NCI-H2227 treated with DMSO at 0.1 percent for 48 hours (cell line): ENCODE results near the gene IL1RL1.

Experiments
- DNase-seq: peaks from one replicate; lab custom pipeline; 2025; lab: John Stamatoyannopoulos, UW

The IL1RL1 gene

DNA sequence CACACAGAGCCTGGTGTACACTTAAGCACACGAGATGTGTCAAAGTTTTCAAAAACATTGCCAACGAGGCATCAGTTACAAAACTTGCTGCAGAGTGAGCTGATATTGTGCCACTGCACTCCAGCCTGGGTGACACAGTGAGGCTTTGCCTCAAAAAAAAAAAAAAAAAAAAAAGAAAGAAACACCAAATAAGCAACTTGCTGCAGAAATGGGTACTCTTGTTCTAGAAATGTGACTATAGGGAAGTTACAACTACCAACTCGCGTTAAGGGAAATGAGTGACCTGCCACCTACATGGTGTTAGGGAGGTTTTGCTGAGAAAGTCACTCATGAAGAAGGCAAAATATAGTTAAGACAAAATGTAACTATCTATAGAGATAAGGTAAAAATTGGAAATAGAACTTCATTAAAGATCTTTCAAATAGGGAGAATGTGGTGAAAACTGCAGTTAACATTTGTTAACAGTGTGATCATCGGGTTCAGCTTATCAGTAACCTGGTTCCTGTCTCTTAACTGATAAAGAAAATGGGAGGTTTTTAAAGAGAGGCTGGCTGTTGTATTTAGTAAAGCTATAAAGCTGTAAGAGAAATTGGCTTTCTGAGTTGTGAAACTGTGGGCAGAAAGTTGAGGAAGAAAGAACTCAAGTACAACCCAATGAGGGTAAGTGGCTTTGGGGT is at the start of gene IL1RL1:
IL1RL1 (plus strand) TSS at position 600 of the 677 bp plus-strand sequence. CDS start 26,702 bp downstream, outside the sequence.
- no peak for DNase-seq

DNA sequence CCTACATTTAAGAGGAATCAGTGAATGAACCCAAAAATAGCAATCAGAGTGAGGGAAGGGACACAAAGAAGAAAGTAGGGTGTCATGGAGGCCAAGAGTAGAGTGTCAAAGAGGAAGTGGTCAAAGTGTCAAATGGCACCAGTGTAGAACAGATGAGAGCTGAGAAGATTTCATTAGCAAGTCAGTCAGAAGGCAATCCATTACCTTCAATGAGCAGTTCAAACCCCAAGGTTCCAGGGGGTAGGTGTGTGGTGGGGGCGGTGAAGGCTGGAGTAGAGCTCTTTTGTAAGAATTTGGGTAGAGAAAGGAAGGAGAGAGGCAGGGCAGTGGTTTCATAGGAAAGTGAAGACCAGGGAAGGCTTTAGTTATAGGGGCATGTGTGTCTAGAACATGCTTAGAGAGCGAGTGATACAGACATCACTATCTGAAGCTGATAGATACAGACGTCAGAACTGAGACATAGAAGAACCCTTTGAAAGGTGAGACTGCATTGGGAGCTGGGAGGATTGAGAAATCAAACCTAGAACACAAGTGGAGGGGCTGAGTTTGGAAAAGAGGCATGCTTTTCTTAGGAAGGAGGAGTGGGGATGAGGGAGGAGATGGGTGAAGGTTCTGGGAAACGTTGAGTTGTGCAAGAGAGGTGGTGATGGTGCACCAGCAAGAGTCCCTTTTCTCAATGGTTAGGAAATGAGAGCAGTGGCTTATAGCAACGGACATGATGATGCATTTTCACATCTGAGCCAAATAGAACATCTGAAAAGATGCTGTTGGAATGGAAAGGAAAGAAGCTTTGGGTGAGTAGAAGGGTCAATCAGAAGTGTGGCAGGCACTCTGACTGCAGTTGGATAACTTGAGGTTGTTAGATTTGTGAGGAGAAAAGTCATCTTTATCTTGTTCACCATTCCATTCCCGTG is 48.9 kb upstream of the IL1RL1 start:
- DNase-seq = no peak

DNA sequence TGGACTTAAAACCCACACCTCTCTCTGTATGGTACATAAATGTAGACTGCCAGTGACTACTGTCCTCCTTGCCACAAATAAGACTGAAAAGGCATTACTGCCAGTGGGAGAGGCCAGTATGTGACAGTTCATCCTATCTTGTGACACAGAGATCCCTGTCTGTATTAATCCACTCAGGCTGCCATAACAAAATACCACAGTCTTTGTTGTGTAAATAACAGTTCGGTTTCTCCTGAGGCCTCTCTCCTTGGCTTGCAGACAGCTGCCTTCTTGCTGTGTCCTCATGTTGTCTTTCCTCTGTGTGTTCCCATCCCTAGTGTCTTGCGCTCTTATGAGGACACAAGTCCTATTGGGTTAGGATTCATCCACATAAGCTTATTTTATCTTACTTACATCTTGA is 46.4 kb upstream of the IL1RL1 start:
- no peak for DNase-seq

DNA sequence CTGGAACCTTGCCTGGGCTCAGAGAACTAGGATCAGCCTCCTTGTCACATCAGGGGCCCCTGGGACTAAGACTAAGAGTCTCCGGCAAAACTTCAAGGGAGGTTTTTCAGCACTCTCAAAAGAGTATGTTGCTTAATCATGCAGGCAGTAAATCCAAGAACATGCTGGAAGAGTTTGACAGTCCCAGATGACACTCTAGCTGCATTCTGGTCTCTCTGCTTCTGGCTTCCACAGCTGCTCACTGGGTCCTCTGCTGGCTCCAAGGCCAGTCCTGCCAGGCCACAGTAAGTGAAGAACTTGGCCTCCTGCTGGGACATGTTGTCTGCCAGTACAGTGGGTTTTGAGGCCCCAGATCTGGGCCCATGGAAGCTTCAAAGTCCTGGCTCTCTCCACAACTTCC is 45.2 kb upstream of the IL1RL1 start:
- DNase-seq = no peak

DNA sequence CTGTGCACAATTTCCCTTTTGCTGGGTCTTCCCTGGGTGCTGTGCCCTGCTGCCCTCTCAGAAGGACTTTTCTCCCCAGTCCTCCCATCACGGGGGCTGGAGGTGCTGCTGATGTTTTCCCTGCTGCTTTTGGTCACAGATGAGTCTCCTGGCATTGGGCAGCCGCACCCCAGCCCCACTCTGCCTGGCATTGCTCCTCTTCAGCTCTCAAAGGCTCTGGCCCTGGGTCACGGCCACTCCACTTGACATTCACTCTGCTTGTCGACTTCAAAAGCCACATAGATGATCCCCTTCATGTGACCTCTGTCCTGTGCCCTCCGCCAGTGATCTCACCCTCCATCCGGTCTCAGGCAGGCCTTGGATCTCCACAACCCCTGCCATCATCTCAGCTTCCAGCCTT is 43.6 kb upstream of the IL1RL1 start:
- DNase-seq = no peak

DNA sequence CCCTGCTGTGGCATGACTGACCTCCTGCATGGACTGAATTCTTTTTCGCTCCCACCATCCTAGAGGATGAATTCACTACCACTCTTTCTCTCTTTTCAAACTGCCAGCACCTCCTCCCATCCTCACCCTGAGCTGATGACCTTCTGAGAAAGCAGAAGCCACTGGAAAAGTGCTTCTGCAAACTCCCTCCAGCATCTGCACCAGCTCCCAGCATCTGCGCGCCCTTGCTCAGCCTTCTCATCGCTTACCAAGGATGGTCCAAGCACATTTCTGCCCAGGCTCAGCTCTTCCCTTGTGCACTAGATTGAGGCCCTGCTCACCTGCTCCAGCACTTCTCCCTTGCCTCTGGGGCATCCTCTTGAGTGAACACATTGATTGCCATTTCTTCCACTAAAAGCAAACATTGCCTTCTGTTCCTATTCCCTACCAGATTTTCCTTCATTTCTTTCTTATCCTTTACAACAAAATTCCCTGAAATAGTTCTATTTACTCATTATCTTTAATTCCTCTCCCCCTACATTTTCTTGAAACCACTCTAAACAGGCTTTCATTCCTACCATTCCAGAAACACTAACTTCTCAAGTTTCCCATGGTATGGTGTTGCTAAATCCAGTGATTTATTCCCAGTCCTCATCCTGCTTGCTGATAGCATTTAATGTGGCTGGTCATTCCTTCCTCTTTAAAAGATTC is 42.7 kb upstream of the IL1RL1 start:
- DNase-seq = no peak

DNA sequence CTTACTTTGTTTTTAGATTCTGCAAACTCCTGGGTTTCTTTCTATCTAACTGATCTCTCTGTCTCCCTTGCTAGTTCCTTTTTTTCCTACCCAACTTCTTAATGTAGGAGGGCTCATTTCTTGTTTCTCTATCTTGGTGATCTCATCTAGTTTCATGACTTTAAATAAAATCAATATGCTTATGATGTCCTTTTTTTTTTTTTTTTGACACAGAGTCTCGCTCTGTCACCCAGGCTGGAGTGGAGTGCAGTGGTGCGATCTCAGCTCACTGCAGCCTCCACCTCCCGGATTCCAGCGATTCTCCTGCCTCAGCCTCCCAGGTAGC is 42.2 kb upstream of the IL1RL1 start:
- no peak for DNase-seq

DNA sequence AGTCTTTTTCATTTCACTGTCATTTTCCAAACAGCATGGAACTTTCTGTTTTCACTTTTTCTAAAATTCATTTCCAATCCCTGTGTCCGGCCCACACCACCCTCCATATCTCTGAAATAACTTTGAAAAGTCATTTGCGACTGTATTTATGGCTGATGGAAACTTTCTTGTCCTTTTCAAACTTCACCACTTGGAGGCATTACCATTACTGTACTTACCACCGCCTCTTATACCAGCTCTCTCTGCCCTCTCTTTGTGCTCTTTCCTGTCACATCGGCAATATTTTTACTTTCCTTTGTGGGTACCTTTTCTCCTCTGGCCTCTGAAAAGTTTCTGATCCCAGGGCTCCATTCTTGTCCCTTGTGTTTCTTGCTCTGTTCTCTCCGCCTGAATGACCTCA is 39.5 kb upstream of the IL1RL1 start:
- no peak for DNase-seq

DNA sequence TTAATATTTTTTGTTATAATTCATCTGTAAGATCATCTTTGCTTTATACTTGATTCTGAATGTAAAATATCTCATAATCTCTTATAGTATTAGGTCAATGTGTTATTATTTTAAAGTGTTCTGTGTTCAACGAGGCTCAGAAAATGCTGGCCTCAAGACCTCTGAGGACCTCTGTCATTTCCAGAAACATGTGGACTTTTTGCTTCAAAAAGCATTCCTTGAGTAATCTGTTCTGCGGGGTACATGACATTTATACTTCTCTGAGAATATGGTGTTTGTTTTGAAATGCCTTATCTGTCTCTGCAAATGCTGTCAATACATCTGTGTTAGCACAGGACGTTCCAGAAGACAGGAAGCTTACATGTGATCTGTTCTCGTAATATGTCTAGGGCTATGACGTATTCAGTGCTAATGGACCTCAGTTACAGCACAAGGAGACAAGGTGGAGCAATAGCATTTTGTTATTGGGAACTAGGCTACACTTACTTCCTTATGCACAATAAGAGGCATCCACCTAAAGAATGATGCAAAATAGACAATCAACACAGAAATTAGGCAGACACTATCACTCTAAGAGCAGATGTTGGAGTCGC is 37.6 kb upstream of the IL1RL1 start:
- no peak for DNase-seq

DNA sequence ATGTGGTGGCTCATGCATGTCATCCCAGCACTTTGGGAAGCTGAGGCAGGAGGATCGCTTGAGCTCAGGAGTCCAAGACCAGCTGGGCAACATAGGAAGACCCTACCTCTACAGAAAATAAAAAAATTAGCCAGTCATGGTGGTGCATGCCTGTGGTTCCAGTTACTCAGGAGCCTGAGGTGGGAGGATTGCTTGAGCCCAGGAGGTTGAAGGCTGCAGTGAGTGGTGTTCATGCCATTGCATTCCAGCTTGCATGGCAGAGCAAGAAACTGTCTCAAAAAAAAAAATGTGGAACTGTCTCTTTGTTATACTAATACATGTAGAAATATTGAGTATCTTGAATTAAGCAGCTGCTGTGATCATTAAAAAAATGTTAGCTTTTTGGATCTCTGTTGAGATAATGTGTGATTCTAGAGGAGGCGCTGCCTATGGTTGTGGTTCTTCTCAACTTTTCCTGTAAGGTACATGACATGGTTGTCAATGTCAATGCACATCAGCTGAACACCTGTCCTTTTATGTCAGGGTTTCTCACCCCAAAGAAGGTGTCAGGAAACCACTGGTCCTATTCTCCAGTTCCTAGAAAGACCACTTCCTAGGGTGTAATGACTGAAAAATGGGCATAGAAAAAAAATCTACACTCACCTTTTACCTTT is 34.7 kb upstream of the IL1RL1 start:
- no peak for DNase-seq

DNA sequence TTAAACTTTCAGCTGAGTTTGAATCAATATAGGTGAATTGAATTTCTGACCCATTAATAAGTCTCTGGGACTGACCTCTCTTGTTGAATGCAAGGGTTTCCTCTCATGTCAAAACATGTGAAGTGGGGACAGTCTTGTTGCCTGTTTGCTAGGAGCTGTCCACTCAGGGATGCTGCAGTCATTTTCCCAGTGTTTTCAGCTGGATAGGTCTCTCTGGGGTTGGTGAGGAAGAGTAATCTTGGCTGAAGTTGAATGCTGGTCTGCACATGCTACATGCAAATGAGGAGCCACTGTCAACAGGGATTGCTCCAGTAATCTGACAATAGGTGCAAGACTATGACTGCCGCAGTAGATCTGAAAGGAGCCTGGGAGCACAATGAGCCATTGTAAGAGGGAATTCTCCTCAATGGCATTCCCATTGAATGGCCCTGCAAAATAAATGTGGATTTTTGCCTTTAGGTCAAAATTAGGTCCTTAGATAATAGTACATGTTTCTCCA is 34.1 kb upstream of the IL1RL1 start:
- DNase-seq = no peak

DNA sequence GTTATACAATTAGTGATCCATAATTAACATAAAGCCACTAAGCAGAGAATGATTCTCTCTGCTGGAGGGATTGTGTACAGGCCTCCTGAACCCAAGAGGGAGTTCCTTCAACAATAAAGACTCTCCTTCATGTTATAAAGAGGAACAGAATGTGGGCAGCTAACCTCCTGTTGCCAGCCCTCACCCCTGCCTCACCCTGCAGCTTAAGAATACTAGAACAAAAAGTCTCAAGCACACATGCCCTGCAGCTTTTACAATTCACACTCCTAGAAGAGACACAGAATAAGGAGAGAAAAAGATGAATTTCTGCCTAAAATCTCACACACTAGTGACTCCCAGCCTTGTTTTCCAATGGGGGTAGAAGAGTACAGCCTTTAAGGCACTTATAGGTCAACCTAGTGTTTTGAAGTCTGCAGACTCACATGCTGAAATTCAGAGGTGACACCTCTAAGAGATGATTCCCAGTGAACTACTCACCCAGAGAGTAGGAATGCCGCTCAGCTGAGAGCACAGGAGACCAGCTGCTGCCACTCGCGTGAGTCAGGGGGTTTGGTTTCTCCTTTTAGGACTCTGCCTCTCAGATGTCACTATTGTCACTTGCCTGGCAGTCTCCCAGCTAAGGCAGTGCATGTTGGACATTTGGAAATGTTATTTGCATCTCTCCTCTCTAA is 32.5 kb upstream of the IL1RL1 start:
- DNase-seq = no peak

DNA sequence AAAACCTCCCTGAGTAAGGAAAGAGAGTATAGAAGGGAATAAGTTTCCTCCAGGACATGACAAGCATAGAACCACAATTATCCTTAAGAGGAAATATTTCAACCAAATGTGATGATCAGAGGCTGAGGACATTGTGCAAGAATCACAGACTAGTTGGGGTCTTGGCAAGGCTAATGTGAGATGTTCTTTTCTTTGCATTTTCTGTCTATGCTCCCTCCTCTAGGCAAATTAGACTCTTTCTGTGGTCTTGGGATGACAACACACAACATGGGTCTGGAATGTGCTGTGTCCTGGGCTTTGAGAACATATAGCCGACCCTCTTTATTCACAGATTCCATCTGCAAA is 32.0 kb upstream of the IL1RL1 start:
- no peak for DNase-seq

DNA sequence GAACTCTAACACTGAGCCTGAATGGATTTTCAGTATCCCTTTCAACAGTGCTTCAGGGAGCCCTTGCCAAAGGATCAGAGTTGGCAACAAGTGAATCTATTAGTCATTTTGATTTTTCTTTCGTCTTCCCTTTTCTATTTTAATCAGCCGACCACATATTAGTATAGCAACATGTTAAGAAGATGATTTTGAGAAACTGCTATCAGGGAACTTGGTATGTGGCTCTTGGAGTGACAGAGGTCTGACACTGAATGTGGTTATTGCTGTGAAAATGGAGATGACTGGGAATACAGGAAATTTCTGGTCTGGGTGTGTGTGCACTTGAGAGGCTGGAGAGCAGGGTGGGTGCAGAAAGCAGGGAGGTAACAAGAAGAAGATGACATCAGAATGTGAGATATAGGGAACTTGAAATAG is 28.7 kb upstream of the IL1RL1 start:
- no peak for DNase-seq

DNA sequence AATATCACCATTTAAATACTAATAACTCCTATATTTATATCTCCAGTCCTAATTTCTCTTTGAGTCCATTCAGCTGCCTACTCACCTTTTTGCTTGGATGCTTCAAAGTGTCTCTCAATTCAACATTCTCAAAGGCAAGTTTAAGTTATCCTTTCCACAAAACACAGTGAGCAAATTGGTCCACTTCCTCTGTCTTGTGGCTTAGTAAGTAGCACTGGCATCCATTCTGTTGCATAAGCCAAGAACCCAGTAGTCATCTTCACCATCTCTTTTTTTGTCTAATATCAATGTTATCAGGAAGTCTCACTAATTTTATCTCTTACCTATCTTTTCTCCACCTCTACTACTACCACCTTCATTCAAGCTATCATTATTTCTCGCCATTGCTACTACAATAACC is 27.4 kb upstream of the IL1RL1 start:
- DNase-seq = no peak

DNA sequence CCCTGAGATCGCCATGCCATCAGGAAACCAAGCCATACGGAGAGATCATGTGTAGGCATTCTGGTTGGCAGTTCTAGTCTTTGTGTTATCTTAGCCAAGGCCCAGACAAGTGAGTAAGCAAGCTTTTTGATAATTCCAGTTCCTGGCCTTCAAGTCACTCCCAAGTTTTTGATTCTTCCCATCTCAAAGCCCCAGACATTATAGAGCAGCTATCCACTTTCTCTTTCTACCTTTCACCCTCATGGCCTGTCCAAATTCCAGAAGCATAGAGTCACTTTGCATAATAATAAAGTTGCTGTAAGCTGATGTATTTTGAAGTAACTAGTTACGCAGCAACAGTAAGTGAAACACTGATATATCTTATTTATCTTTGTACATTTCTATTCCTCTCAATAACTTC is 26.8 kb upstream of the IL1RL1 start:
- DNase-seq = no peak

DNA sequence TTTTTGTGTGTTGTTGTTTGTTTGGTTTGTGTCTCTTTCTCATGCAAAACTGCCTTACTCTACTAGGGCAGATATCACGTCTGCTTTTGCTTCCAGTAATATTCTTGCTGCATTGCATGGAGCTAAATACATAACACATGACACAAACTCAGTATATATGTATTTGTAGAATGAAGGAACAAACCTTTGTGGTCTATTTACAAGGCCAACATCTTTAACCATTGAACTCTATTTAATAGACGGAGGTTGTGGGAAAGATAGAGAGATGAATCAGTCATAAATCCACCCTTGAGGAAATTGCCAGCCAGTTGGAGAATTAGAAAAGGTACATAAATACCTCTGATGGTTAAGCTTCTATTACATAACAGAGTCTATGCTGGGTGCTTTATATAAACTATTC is 26.0 kb upstream of the IL1RL1 start:
- no peak for DNase-seq

DNA sequence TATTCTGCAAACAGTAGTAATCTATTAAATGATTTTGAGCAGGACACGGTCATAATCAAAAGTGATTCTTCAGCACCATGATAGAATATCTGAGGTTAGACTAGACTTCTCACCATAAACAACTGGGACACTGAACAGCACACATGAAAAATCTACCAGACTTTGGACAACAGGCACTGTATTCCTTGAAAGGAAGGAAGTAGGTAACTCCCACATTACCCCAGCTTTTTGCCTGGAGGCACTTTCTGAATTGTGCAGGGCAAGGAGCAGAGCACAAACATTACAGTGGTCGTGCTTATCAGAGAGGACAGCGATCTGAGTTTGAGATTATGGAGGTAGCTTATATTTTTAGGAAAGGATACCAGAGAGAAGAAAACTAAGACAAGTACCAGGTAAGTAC is 25.3 kb upstream of the IL1RL1 start:
- DNase-seq = no peak

DNA sequence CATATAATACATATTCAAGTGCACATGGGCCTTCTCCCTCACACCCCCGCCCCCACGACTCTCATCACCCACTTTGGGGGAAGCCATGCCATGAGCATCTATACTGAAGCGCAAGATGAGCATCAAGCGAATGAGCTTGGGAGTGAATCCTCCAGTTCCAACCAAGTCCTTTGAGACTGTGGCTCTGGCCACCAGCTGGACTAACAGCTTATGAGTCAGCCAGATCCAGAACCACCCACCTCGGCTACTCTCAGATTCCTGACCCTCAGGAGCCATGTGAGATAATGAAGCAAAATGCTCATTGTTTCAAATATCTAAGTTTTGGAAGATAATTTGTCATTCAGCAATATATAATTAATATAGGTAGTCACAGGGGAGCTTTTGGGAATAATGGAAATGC is 22.2 kb upstream of the IL1RL1 start:
- no peak for DNase-seq

DNA sequence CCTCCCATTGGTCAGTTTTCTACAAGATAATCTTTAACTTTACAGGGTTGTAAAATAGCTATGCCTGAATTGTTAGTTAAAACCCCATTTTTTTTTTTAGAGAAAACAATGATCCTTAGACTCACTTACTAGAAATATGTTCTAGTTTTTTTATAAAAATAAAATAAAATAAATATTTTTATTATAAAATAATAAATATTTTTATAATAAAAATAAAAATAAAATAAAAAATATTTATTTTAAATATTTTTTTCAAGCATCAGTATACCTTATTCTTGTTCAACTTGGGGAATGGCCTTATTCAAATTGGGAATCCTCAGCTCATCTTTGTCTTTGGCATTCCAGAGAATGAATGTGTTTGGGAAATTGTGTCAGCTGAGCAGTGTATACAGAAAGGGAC is 20.8 kb upstream of the IL1RL1 start:
- DNase-seq = no peak

DNA sequence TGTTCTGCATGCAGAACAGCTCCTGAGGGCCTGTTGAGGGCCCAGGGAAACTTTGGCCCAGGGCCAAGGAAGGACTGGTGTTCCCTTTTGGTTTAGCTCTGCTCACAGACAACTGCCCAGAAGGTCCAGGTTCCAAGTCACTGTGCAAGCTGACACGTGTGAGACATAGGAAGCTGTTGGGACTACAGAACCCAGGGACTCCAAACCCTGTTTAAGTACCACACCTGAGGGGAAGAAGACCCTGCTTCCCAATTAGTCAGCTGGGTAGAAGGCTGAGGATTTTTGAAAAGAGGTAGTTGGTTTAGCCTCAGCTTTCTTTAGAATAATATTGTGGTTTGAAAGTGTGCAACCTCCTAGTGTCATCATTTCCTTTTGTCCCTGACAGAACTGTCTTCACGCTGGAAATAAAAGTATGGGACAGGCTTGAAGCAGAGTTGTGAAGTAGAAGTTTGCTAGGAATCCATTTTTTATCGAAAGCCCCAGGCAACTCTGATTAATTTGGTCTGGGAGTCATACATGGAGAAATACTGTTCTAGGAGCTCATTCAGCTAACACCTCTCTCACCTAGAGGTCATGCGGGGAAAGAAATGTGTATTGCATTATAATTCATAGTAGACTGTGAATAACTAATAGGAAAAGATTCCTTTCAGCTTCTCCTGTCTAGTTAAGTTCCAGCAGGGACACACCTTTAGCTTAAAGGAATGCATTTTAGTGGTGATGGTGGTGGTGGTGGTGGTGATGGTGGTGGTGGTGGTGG is 19.9 kb upstream of the IL1RL1 start:
- no peak for DNase-seq
